H9 (cell line): ENCODE data around the gene MYOD1. TPM values are rescaled to one million over a fixed set of nuclear protein-coding genes. Genes with fewer than 3 reads are reported as not detected.

ENCODE experiments used
- DNase-seq: peaks from one replicate; pipeline ENCODE4 v3.0.0-alpha.2; 2017
- H2AFZ ChIP-seq: one replicate; pipeline ENCODE4 v1.6.1; 2013; ENCODE audit warnings: mild to moderate bottlenecking, low read length, control low read depth, moderate library complexity
- H2AK5ac ChIP-seq: 2 replicates; pipeline ENCODE4 v1.6.1; 2013; ENCODE audit warnings: low read length, control low read depth, mixed read lengths; ENCODE audit not compliant: insufficient read length
- H2BK120ac ChIP-seq: one replicate; pipeline ENCODE4 v1.6.1; 2013; ENCODE audit warnings: low read depth, mild to moderate bottlenecking, low read length, control low read depth, inconsistent platforms; ENCODE audit not compliant: poor library complexity, severe bottlenecking
- H2BK12ac ChIP-seq: 2 replicates; pipeline ENCODE4 v1.6.1; 2013; ENCODE audit warnings: low read length, control low read depth, mixed read lengths, low read depth; ENCODE audit not compliant: insufficient read length
- H2BK15ac ChIP-seq: 2 replicates; pipeline ENCODE4 v1.6.1; 2013; ENCODE audit warnings: low read depth, low read length, control low read depth
- H2BK20ac ChIP-seq: one replicate; pipeline ENCODE4 v1.6.1; 2013; ENCODE audit warnings: low read depth, mild to moderate bottlenecking, low read length, control low read depth, inconsistent platforms; ENCODE audit not compliant: poor library complexity, severe bottlenecking
- H2BK5ac ChIP-seq: 2 replicates; pipeline ENCODE4 v1.6.1; 2013; ENCODE audit warnings: low read length, control low read depth, mixed read lengths; ENCODE audit not compliant: insufficient read length
- H3K14ac ChIP-seq: 2 replicates; pipeline ENCODE4 v1.6.1; 2013; ENCODE audit warnings: low read length, control low read depth; ENCODE audit not compliant: insufficient read depth
- H3K18ac ChIP-seq: 2 replicates; pipeline ENCODE4 v1.6.1; 2013; ENCODE audit warnings: low read depth, mild to moderate bottlenecking, mixed read lengths, low read length, control low read depth; ENCODE audit not compliant: insufficient read length
- H3K23ac ChIP-seq: 2 replicates; pipeline ENCODE4 v1.6.1; 2013; ENCODE audit warnings: low read length, control low read depth, mixed read lengths, low read depth; ENCODE audit not compliant: insufficient read length
- H3K23me2 ChIP-seq: 2 replicates; pipeline ENCODE4 v1.6.1; 2013; ENCODE audit warnings: low read depth, mild to moderate bottlenecking, mixed read lengths, low read length, control low read depth; ENCODE audit not compliant: insufficient read length, poor library complexity, severe bottlenecking
- H3K27ac ChIP-seq: 2 replicates; pipeline ENCODE4 v1.5.1; 2013; ENCODE audit warnings: low read length, control low read depth, mixed read lengths, low read depth; ENCODE audit not compliant: insufficient read length
- H3K27me3 ChIP-seq: 2 replicates; pipeline ENCODE4 v1.6.1; 2013; ENCODE audit warnings: low read length, control low read depth, inconsistent platforms; ENCODE audit not compliant: insufficient read depth
- H3K4ac ChIP-seq: 2 replicates; pipeline ENCODE4 v1.6.1; 2013; ENCODE audit warnings: low read depth, mild to moderate bottlenecking, control low read depth, inconsistent platforms, low read length, moderate library complexity
- H3K4me1 ChIP-seq: 2 replicates; pipeline ENCODE4 v1.6.1; 2013; ENCODE audit warnings: low read length, control low read depth, inconsistent platforms; ENCODE audit not compliant: insufficient read depth
- H3K4me2 ChIP-seq: 2 replicates; pipeline ENCODE4 v1.6.1; 2013; ENCODE audit warnings: low read length, control low read depth, mixed read lengths; ENCODE audit not compliant: insufficient read length, insufficient read depth
- H3K56ac ChIP-seq: 2 replicates; pipeline ENCODE4 v1.6.1; 2013; ENCODE audit warnings: low read depth, mild to moderate bottlenecking, mixed read lengths, low read length, control low read depth; ENCODE audit not compliant: insufficient read length
- H3K79me1 ChIP-seq: 2 replicates; pipeline ENCODE4 v1.6.1; 2013; ENCODE audit warnings: low read depth, mild to moderate bottlenecking, moderate library complexity, low read length, control low read depth, inconsistent platforms; ENCODE audit not compliant: insufficient read depth, poor library complexity, severe bottlenecking
- H3K79me2 ChIP-seq: 2 replicates; pipeline ENCODE4 v1.6.1; 2013; ENCODE audit warnings: low read length, control low read depth, inconsistent platforms; ENCODE audit not compliant: insufficient read depth
- H3K9ac ChIP-seq: 2 replicates; pipeline ENCODE4 v1.6.1; 2013; ENCODE audit warnings: low read length, control low read depth, mixed read lengths; ENCODE audit not compliant: insufficient read length; ENCODE audit errors: extremely low read depth
- H3K9me3 ChIP-seq: one replicate; pipeline ENCODE4 v1.6.1; 2013; ENCODE audit warnings: low read depth, low read length, inconsistent platforms; ENCODE audit not compliant: control insufficient read depth
- H3T11ph ChIP-seq: one replicate; pipeline ENCODE4 v1.6.1; 2013; ENCODE audit warnings: mild to moderate bottlenecking, low read length, control low read depth, inconsistent platforms
- H4K20me1 ChIP-seq: one replicate; pipeline ENCODE4 v1.6.1; 2013; ENCODE audit not compliant: control insufficient read depth, insufficient read length, insufficient read depth
- H4K5ac ChIP-seq: 2 replicates; pipeline ENCODE4 v1.6.1; 2013; ENCODE audit warnings: low read depth, mild to moderate bottlenecking, mixed read lengths, low read length, control low read depth; ENCODE audit not compliant: insufficient read length
- H4K8ac ChIP-seq: replicated peaks from 2 replicates; pipeline ENCODE4 v1.6.1; 2013; ENCODE audit warnings: low read length, control low read depth, mixed read lengths, low read depth; ENCODE audit not compliant: insufficient read length
- H4K91ac ChIP-seq: 2 replicates; pipeline ENCODE4 v1.6.1; 2013; ENCODE audit warnings: low read depth, mild to moderate bottlenecking, moderate library complexity, mixed read lengths, low read length, control low read depth; ENCODE audit not compliant: insufficient read length
- H3K27ac Mint-ChIP-seq, 3 experiments: 2 replicates in 2 of 3; 3 replicates in 1 of 3; pipeline ENCODE4 v1.8.0; 2020 to 2021; ENCODE audit warnings: mixed read lengths in 3 of 3, mild to moderate bottlenecking in 1 of 3, moderate library complexity in 1 of 3
- H3K27me3 Mint-ChIP-seq: 2 replicates; pipeline ENCODE4 v1.8.0; 2021; ENCODE audit warnings: low read depth, mild to moderate bottlenecking, moderate library complexity, mixed read lengths
- H3K36me3 Mint-ChIP-seq, 3 experiments: 2 replicates in 2 of 3; 3 replicates in 1 of 3; pipeline ENCODE4 v1.8.0; 2020 to 2021; ENCODE audit warnings: low read depth in 3 of 3, mixed read lengths in 3 of 3; ENCODE audit not compliant: insufficient read depth in 1 of 3
- H3K4me1 Mint-ChIP-seq, 2 experiments: 2 replicates each; pipeline ENCODE4 v1.8.0; 2020; ENCODE audit warnings: mixed read lengths in 2 of 2
- H3K4me3 Mint-ChIP-seq, 2 experiments: 2 replicates in 1 of 2; 3 replicates in 1 of 2; pipeline ENCODE4 v1.8.0; 2020 to 2021; ENCODE audit warnings: mild to moderate bottlenecking in 2 of 2, mixed read lengths in 2 of 2, moderate library complexity in 1 of 2
- H3K9me3 Mint-ChIP-seq, 2 experiments: 2 replicates in 1 of 2; 3 replicates in 1 of 2; pipeline ENCODE4 v1.8.0; 2020; ENCODE audit warnings: mild to moderate bottlenecking in 2 of 2, mixed read lengths in 2 of 2, moderate library complexity in 1 of 2
- CTCF ChIP-seq: fragments of 200-600 bp; sonication (generic); conservative IDR thresholded peaks from 3 replicates; pipeline ENCODE4 v1.8.0; 2021; ENCODE audit warnings: antibody characterized with exemption, mild to moderate bottlenecking
- WGBS: extraction: QIAGEN DNeasy Blood & Tissue Kit; methylation state at CpG from one replicate; pipeline ENCODE4 v1.1.7; 2013; ENCODE audit warnings: missing lambda C conversion rate, low lambda C conversion rate, mixed read lengths; ENCODE audit not compliant: insufficient read length; ENCODE audit errors: extremely low coverage; 5-methylcytosine and 5-hydroxymethylcytosine counted together
- total RNA-seq: library from RNA; stranded (reverse); gene quantifications from 2 replicates; pipeline ENCODE4 v1.2.1, GENCODE V29; 2021

MYOD1 gene
- total RNA-seq, 1 experiment from 2014 or later: not detected

DNA sequence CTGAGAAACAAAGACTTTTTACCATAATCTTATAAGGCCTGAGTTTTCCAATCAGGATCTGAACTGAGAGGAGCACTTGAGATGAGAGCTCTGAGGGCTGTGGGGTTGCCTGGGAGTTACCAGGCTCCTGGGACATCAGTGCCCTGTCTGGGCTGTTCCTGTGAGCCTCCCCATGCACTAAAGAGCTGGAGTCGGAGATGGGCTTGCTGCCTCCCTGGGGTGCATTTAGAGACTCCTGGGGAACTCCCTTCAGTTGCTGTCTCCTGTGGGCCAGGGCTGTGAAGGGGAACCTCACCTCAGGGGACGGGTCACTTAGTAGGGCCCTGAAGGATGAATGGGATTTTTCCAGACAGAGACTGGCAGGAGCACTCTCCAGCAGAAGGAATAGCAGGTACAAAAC lies 48.5 kb downstream of the MYOD1 start:
- Histone ChIP-seq H3K23me2 (no peaks in the 10 kb centered on the region), H2BK5ac (no peak overlapping the region), H3K4ac (no peak overlapping the region), H3K18ac (no peak overlapping the region), H4K5ac (no peak overlapping the region), H2BK120ac (no peak overlapping the region), H3K27me3 (no peaks in the 10 kb centered on the region), H3K4me1 (no peaks in the 10 kb centered on the region), H3T11ph (no peak overlapping the region), H4K8ac (no peak overlapping the region), H2BK12ac (no peak overlapping the region), H2AK5ac (no peak overlapping the region), H3K4me2 (no peak overlapping the region), H3K56ac (no peak overlapping the region), H2BK15ac (no peak overlapping the region), H4K91ac (no peak overlapping the region), H3K9ac (no peak overlapping the region), H3K14ac (no peak overlapping the region), H3K9me3 (no peaks in the 10 kb centered on the region), H3K27ac (no peak overlapping the region), H3K23ac (no peak overlapping the region), H3K79me1 (no peaks in the 10 kb centered on the region), H2BK20ac (no peak overlapping the region), H2AFZ (no peak overlapping the region), H3K79me2 (no peaks in the 10 kb centered on the region), H4K20me1 (no peaks in the 10 kb centered on the region)
- Mint-ChIP-seq H3K9me3 (no peaks in the 10 kb centered on the region; a peak in 2 of 5 replicates), H3K27ac (0 out of 7 replicates have a peak overlapping the region, but pooled peaks of 1 of the 3 experiments have one; percentile 54), H3K36me3 (no peaks in the 10 kb centered on the region), H3K27me3 (no peaks in the 10 kb centered on the region; the same call in 1 of the 2 replicates), H3K4me1 (peaks cover 4 to 15% of the 10 kb centered on the region in 2 experiments; a peak in 3 of 4 replicates), H3K4me3 (no peak overlapping the region)
- no CpG with 5 or more reads among the region's 2 CpGs for WGBS
- DNase-seq: no peak
- no peak for TF ChIP-seq CTCF
